ENCODE results near the gene C1S.
A peak's percentile ranks its signal among the peaks of the same experiment; 100 is the strongest.

Gene C1S

GRCh38 chr12:7064516-7064915 is 4.0 kb downstream of the C1S start:
- no peak overlapping the region for H3K4ac ChIP-seq (ENCODE audit: low read depth, low read length)
- H3K9me3 ChIP-seq (ENCODE audit: insufficient read depth, low read depth, low read length), result no peaks in the 10 kb centered on the region
- no peak overlapping the region for H4K8ac ChIP-seq (ENCODE audit: low read depth, low read length)
- H3K36me3 ChIP-seq (ENCODE audit: control insufficient read depth in 1 of 2, insufficient read depth in 2 of 2, low read length in 2 of 2), result no peaks in the 10 kb centered on the region
- H4K12ac ChIP-seq (ENCODE audit: low read depth, low read length), result no peak overlapping the region
- H3K27ac ChIP-seq (ENCODE audit: low read depth, low read length), result no peak overlapping the region
- no peaks in the 10 kb centered on the region for H3K79me2 ChIP-seq (ENCODE audit: control insufficient read depth, insufficient read depth, low read length, poor library complexity)
- no peak overlapping the region for H4K91ac ChIP-seq (ENCODE audit: low read depth, low read length)
- DNase-seq, result no peak
- H2BK12ac ChIP-seq (ENCODE audit: low read length), result no peak overlapping the region
- H3K23ac ChIP-seq (ENCODE audit: low read length), result no peak overlapping the region
- no CpG with 5 or more reads among the region's 3 CpGs for whole genome bisulfite sequencing (ENCODE audit: extremely low coverage, insufficient coverage, insufficient read length)
- no peak overlapping the region for H3K4me3 ChIP-seq (ENCODE audit: low read depth, low read length)
- no peak overlapping the region for H2BK5ac ChIP-seq (ENCODE audit: low read depth, low read length, poor library complexity)
- H3K9ac ChIP-seq (ENCODE audit: low read length), result no peak overlapping the region
- no peak overlapping the region for H2AK5ac ChIP-seq (ENCODE audit: low read length)
- H3K27me3 ChIP-seq (ENCODE audit: insufficient read depth, low read length), result no peaks in the 10 kb centered on the region
- H3K14ac ChIP-seq (ENCODE audit: low read length), result no peak overlapping the region
- H3K18ac ChIP-seq (ENCODE audit: low read length), result no peak overlapping the region
- no peak overlapping the region for H3K4me2 ChIP-seq (ENCODE audit: low read length)
- no peak overlapping the region for H2AFZ ChIP-seq (ENCODE audit: insufficient read depth, low read length, poor library complexity)
- H3K4me1 ChIP-seq (ENCODE audit: control insufficient read depth in 1 of 2, insufficient read depth in 2 of 2, low read length in 2 of 2), result peaks cover 2 to 4% of the 10 kb centered on the region in 2 experiments
- no peak overlapping the region for H2BK120ac ChIP-seq (ENCODE audit: insufficient read depth, low read length, poor library complexity)
- H3K79me1 ChIP-seq (ENCODE audit: low read length), result no peaks in the 10 kb centered on the region

GRCh38 chr12:7065073-7065623 is 4.6 kb downstream of the C1S start:
- no peaks in the 10 kb centered on the region for H3K36me3 ChIP-seq (ENCODE audit: control insufficient read depth in 1 of 2, insufficient read depth in 2 of 2, low read length in 2 of 2)
- no peak overlapping the region for H2BK5ac ChIP-seq (ENCODE audit: low read depth, low read length, poor library complexity)
- no peak overlapping the region for H3K27ac ChIP-seq (ENCODE audit: low read depth, low read length)
- peaks cover 2 to 4% of the 10 kb centered on the region in 2 experiments for H3K4me1 ChIP-seq (ENCODE audit: control insufficient read depth in 1 of 2, insufficient read depth in 2 of 2, low read length in 2 of 2)
- H4K8ac ChIP-seq (ENCODE audit: low read depth, low read length), result no peak overlapping the region
- no peaks in the 10 kb centered on the region for H3K79me2 ChIP-seq (ENCODE audit: control insufficient read depth, insufficient read depth, low read length, poor library complexity)
- H2BK12ac ChIP-seq (ENCODE audit: low read length), result no peak overlapping the region
- no peak overlapping the region for H4K12ac ChIP-seq (ENCODE audit: low read depth, low read length)
- H3K14ac ChIP-seq (ENCODE audit: low read length), result no peak overlapping the region
- H3K27me3 ChIP-seq (ENCODE audit: insufficient read depth, low read length), result no peaks in the 10 kb centered on the region
- H3K9me3 ChIP-seq (ENCODE audit: insufficient read depth, low read depth, low read length), result no peaks in the 10 kb centered on the region
- WGBS (ENCODE audit: extremely low coverage, insufficient coverage, insufficient read length), result no CpG with 5 or more reads among the region's 7 CpGs
- no peak overlapping the region for H2AK5ac ChIP-seq (ENCODE audit: low read length)
- H3K9ac ChIP-seq (ENCODE audit: low read length), result no peak overlapping the region
- H3K4ac ChIP-seq (ENCODE audit: low read depth, low read length), result no peak overlapping the region
- H3K4me3 ChIP-seq (ENCODE audit: low read depth, low read length), result no peak overlapping the region
- H3K23ac ChIP-seq (ENCODE audit: low read length), result no peak overlapping the region
- no peak overlapping the region for H2AFZ ChIP-seq (ENCODE audit: insufficient read depth, low read length, poor library complexity)
- no peak for DNase-seq
- H3K18ac ChIP-seq (ENCODE audit: low read length), result no peak overlapping the region
- H3K79me1 ChIP-seq (ENCODE audit: low read length), result no peaks in the 10 kb centered on the region
- no peak overlapping the region for H4K91ac ChIP-seq (ENCODE audit: low read depth, low read length)
- H2BK120ac ChIP-seq (ENCODE audit: insufficient read depth, low read length, poor library complexity), result no peak overlapping the region
- no peak overlapping the region for H3K4me2 ChIP-seq (ENCODE audit: low read length)

- no peak overlapping the region for H4K91ac ChIP-seq (ENCODE audit: low read depth, low read length)
- peak in 1 of 2 donors; percentile 19 for DNase-seq
- no peak overlapping the region for H3K18ac ChIP-seq (ENCODE audit: low read length)
- H3K79me1 ChIP-seq (ENCODE audit: low read length), result no peaks in the 10 kb centered on the region
- no peak overlapping the region for H3K4me2 ChIP-seq (ENCODE audit: low read length)
- H3K79me2 ChIP-seq (ENCODE audit: control insufficient read depth, insufficient read depth, low read length, poor library complexity), result no peaks in the 10 kb centered on the region
- no peak overlapping the region for H3K9ac ChIP-seq (ENCODE audit: low read length)
- no peak overlapping the region for H3K4ac ChIP-seq (ENCODE audit: low read depth, low read length)
- no peak overlapping the region for H2BK5ac ChIP-seq (ENCODE audit: low read depth, low read length, poor library complexity)
- H3K27ac ChIP-seq (ENCODE audit: low read depth, low read length), result no peak overlapping the region
- H3K23ac ChIP-seq (ENCODE audit: low read length), result no peak overlapping the region
- no peak overlapping the region for H3K4me3 ChIP-seq (ENCODE audit: low read depth, low read length)
- H3K4me1 ChIP-seq (ENCODE audit: control insufficient read depth in 1 of 2, insufficient read depth in 2 of 2, low read length in 2 of 2), result peaks cover 2 to 4% of the 10 kb centered on the region in 2 experiments
- H4K8ac ChIP-seq (ENCODE audit: low read depth, low read length), result no peak overlapping the region
- no peak overlapping the region for H3K14ac ChIP-seq (ENCODE audit: low read length)
- H3K27me3 ChIP-seq (ENCODE audit: insufficient read depth, low read length), result no peaks in the 10 kb centered on the region
- H2AK5ac ChIP-seq (ENCODE audit: low read length), result no peak overlapping the region
- H2BK12ac ChIP-seq (ENCODE audit: low read length), result no peak overlapping the region
- H3K36me3 ChIP-seq (ENCODE audit: control insufficient read depth in 1 of 2, insufficient read depth in 2 of 2, low read length in 2 of 2), result no peaks in the 10 kb centered on the region
- no peaks in the 10 kb centered on the region for H3K9me3 ChIP-seq (ENCODE audit: insufficient read depth, low read depth, low read length)
- no CpG with 5 or more reads among the region's 2 CpGs for WGBS (ENCODE audit: extremely low coverage, insufficient coverage, insufficient read length)
- no peak overlapping the region for H4K12ac ChIP-seq (ENCODE audit: low read depth, low read length)
- no peak overlapping the region for H2BK120ac ChIP-seq (ENCODE audit: insufficient read depth, low read length, poor library complexity)
- no peak overlapping the region for H2AFZ ChIP-seq (ENCODE audit: insufficient read depth, low read length, poor library complexity)
These were observed 6.1 kb downstream of the C1S start for GRCh38 chr12:7066596-7066995.

- peaks cover 2 to 4% of the 10 kb centered on the region in 2 experiments for H3K4me1 ChIP-seq (ENCODE audit: control insufficient read depth in 1 of 2, insufficient read depth in 2 of 2, low read length in 2 of 2)
- no peak overlapping the region for H3K27ac ChIP-seq (ENCODE audit: low read depth, low read length)
- H3K23ac ChIP-seq (ENCODE audit: low read length), result no peak overlapping the region
- no peak overlapping the region for H2BK5ac ChIP-seq (ENCODE audit: low read depth, low read length, poor library complexity)
- H3K4me2 ChIP-seq (ENCODE audit: low read length), result no peak overlapping the region
- H3K79me2 ChIP-seq (ENCODE audit: control insufficient read depth, insufficient read depth, low read length, poor library complexity), result no peaks in the 10 kb centered on the region
- no peak for DNase-seq
- no peaks in the 10 kb centered on the region for H3K36me3 ChIP-seq (ENCODE audit: control insufficient read depth in 1 of 2, insufficient read depth in 2 of 2, low read length in 2 of 2)
- no peak overlapping the region for H3K4me3 ChIP-seq (ENCODE audit: low read depth, low read length)
- H3K27me3 ChIP-seq (ENCODE audit: insufficient read depth, low read length), result no peaks in the 10 kb centered on the region
- H2BK120ac ChIP-seq (ENCODE audit: insufficient read depth, low read length, poor library complexity), result no peak overlapping the region
- H4K91ac ChIP-seq (ENCODE audit: low read depth, low read length), result no peak overlapping the region
- H2AFZ ChIP-seq (ENCODE audit: insufficient read depth, low read length, poor library complexity), result no peak overlapping the region
- WGBS (ENCODE audit: extremely low coverage, insufficient coverage, insufficient read length), result no CpG with 5 or more reads among the region's 7 CpGs
- H4K12ac ChIP-seq (ENCODE audit: low read depth, low read length), result no peak overlapping the region
- H4K8ac ChIP-seq (ENCODE audit: low read depth, low read length), result no peak overlapping the region
- no peak overlapping the region for H3K4ac ChIP-seq (ENCODE audit: low read depth, low read length)
- no peak overlapping the region for H3K14ac ChIP-seq (ENCODE audit: low read length)
- no peak overlapping the region for H3K9ac ChIP-seq (ENCODE audit: low read length)
- H3K79me1 ChIP-seq (ENCODE audit: low read length), result no peaks in the 10 kb centered on the region
- no peaks in the 10 kb centered on the region for H3K9me3 ChIP-seq (ENCODE audit: insufficient read depth, low read depth, low read length)
- no peak overlapping the region for H2AK5ac ChIP-seq (ENCODE audit: low read length)
- no peak overlapping the region for H3K18ac ChIP-seq (ENCODE audit: low read length)
- H2BK12ac ChIP-seq (ENCODE audit: low read length), result no peak overlapping the region
These were observed 6.6 kb downstream of the C1S start for GRCh38 chr12:7067096-7067495.
